H9 (cell line): ENCODE measurements around the gene GRID2. TPM values are rescaled to one million over a fixed set of nuclear protein-coding genes. Genes with fewer than 3 reads are reported as not detected.

Experiments used
- DNase-seq: peaks from one replicate; pipeline ENCODE4 v3.0.0-alpha.2; 2017
- H2AFZ ChIP-seq: one replicate; pipeline ENCODE4 v1.6.1; 2013; ENCODE audit warnings: mild to moderate bottlenecking, low read length, control low read depth, moderate library complexity
- H2AK5ac ChIP-seq: 2 replicates; pipeline ENCODE4 v1.6.1; 2013; ENCODE audit warnings: low read length, control low read depth, mixed read lengths; ENCODE audit not compliant: insufficient read length
- H2BK120ac ChIP-seq: one replicate; pipeline ENCODE4 v1.6.1; 2013; ENCODE audit warnings: low read depth, mild to moderate bottlenecking, low read length, control low read depth, inconsistent platforms; ENCODE audit not compliant: poor library complexity, severe bottlenecking
- H2BK12ac ChIP-seq: 2 replicates; pipeline ENCODE4 v1.6.1; 2013; ENCODE audit warnings: low read length, control low read depth, mixed read lengths, low read depth; ENCODE audit not compliant: insufficient read length
- H2BK15ac ChIP-seq: 2 replicates; pipeline ENCODE4 v1.6.1; 2013; ENCODE audit warnings: low read depth, low read length, control low read depth
- H2BK20ac ChIP-seq: one replicate; pipeline ENCODE4 v1.6.1; 2013; ENCODE audit warnings: low read depth, mild to moderate bottlenecking, low read length, control low read depth, inconsistent platforms; ENCODE audit not compliant: poor library complexity, severe bottlenecking
- H2BK5ac ChIP-seq: 2 replicates; pipeline ENCODE4 v1.6.1; 2013; ENCODE audit warnings: low read length, control low read depth, mixed read lengths; ENCODE audit not compliant: insufficient read length
- H3K14ac ChIP-seq: 2 replicates; pipeline ENCODE4 v1.6.1; 2013; ENCODE audit warnings: low read length, control low read depth; ENCODE audit not compliant: insufficient read depth
- H3K18ac ChIP-seq: 2 replicates; pipeline ENCODE4 v1.6.1; 2013; ENCODE audit warnings: low read depth, mild to moderate bottlenecking, mixed read lengths, low read length, control low read depth; ENCODE audit not compliant: insufficient read length
- H3K23ac ChIP-seq: 2 replicates; pipeline ENCODE4 v1.6.1; 2013; ENCODE audit warnings: low read length, control low read depth, mixed read lengths, low read depth; ENCODE audit not compliant: insufficient read length
- H3K23me2 ChIP-seq: 2 replicates; pipeline ENCODE4 v1.6.1; 2013; ENCODE audit warnings: low read depth, mild to moderate bottlenecking, mixed read lengths, low read length, control low read depth; ENCODE audit not compliant: insufficient read length, poor library complexity, severe bottlenecking
- H3K27ac ChIP-seq: 2 replicates; pipeline ENCODE4 v1.5.1; 2013; ENCODE audit warnings: low read length, control low read depth, mixed read lengths, low read depth; ENCODE audit not compliant: insufficient read length
- H3K27me3 ChIP-seq: 2 replicates; pipeline ENCODE4 v1.6.1; 2013; ENCODE audit warnings: low read length, control low read depth, inconsistent platforms; ENCODE audit not compliant: insufficient read depth
- H3K4ac ChIP-seq: 2 replicates; pipeline ENCODE4 v1.6.1; 2013; ENCODE audit warnings: low read depth, mild to moderate bottlenecking, control low read depth, inconsistent platforms, low read length, moderate library complexity
- H3K4me1 ChIP-seq: 2 replicates; pipeline ENCODE4 v1.6.1; 2013; ENCODE audit warnings: low read length, control low read depth, inconsistent platforms; ENCODE audit not compliant: insufficient read depth
- H3K4me2 ChIP-seq: 2 replicates; pipeline ENCODE4 v1.6.1; 2013; ENCODE audit warnings: low read length, control low read depth, mixed read lengths; ENCODE audit not compliant: insufficient read length, insufficient read depth
- H3K56ac ChIP-seq: 2 replicates; pipeline ENCODE4 v1.6.1; 2013; ENCODE audit warnings: low read depth, mild to moderate bottlenecking, mixed read lengths, low read length, control low read depth; ENCODE audit not compliant: insufficient read length
- H3K79me1 ChIP-seq: 2 replicates; pipeline ENCODE4 v1.6.1; 2013; ENCODE audit warnings: low read depth, mild to moderate bottlenecking, moderate library complexity, low read length, control low read depth, inconsistent platforms; ENCODE audit not compliant: insufficient read depth, poor library complexity, severe bottlenecking
- H3K79me2 ChIP-seq: 2 replicates; pipeline ENCODE4 v1.6.1; 2013; ENCODE audit warnings: low read length, control low read depth, inconsistent platforms; ENCODE audit not compliant: insufficient read depth
- H3K9ac ChIP-seq: 2 replicates; pipeline ENCODE4 v1.6.1; 2013; ENCODE audit warnings: low read length, control low read depth, mixed read lengths; ENCODE audit not compliant: insufficient read length; ENCODE audit errors: extremely low read depth
- H3K9me3 ChIP-seq: one replicate; pipeline ENCODE4 v1.6.1; 2013; ENCODE audit warnings: low read depth, low read length, inconsistent platforms; ENCODE audit not compliant: control insufficient read depth
- H3T11ph ChIP-seq: one replicate; pipeline ENCODE4 v1.6.1; 2013; ENCODE audit warnings: mild to moderate bottlenecking, low read length, control low read depth, inconsistent platforms
- H4K20me1 ChIP-seq: one replicate; pipeline ENCODE4 v1.6.1; 2013; ENCODE audit not compliant: control insufficient read depth, insufficient read length, insufficient read depth
- H4K5ac ChIP-seq: 2 replicates; pipeline ENCODE4 v1.6.1; 2013; ENCODE audit warnings: low read depth, mild to moderate bottlenecking, mixed read lengths, low read length, control low read depth; ENCODE audit not compliant: insufficient read length
- H4K8ac ChIP-seq: replicated peaks from 2 replicates; pipeline ENCODE4 v1.6.1; 2013; ENCODE audit warnings: low read length, control low read depth, mixed read lengths, low read depth; ENCODE audit not compliant: insufficient read length
- H4K91ac ChIP-seq: 2 replicates; pipeline ENCODE4 v1.6.1; 2013; ENCODE audit warnings: low read depth, mild to moderate bottlenecking, moderate library complexity, mixed read lengths, low read length, control low read depth; ENCODE audit not compliant: insufficient read length
- H3K27ac Mint-ChIP-seq, 3 experiments: 2 replicates in 2 of 3; 3 replicates in 1 of 3; pipeline ENCODE4 v1.8.0; 2020 to 2021; ENCODE audit warnings: mixed read lengths in 3 of 3, mild to moderate bottlenecking in 1 of 3, moderate library complexity in 1 of 3
- H3K27me3 Mint-ChIP-seq: 2 replicates; pipeline ENCODE4 v1.8.0; 2021; ENCODE audit warnings: low read depth, mild to moderate bottlenecking, moderate library complexity, mixed read lengths
- H3K36me3 Mint-ChIP-seq, 3 experiments: 2 replicates in 2 of 3; 3 replicates in 1 of 3; pipeline ENCODE4 v1.8.0; 2020 to 2021; ENCODE audit warnings: low read depth in 3 of 3, mixed read lengths in 3 of 3; ENCODE audit not compliant: insufficient read depth in 1 of 3
- H3K4me1 Mint-ChIP-seq, 2 experiments: 2 replicates each; pipeline ENCODE4 v1.8.0; 2020; ENCODE audit warnings: mixed read lengths in 2 of 2
- H3K4me3 Mint-ChIP-seq, 2 experiments: 2 replicates in 1 of 2; 3 replicates in 1 of 2; pipeline ENCODE4 v1.8.0; 2020 to 2021; ENCODE audit warnings: mild to moderate bottlenecking in 2 of 2, mixed read lengths in 2 of 2, moderate library complexity in 1 of 2
- H3K9me3 Mint-ChIP-seq, 2 experiments: 2 replicates in 1 of 2; 3 replicates in 1 of 2; pipeline ENCODE4 v1.8.0; 2020; ENCODE audit warnings: mild to moderate bottlenecking in 2 of 2, mixed read lengths in 2 of 2, moderate library complexity in 1 of 2
- CTCF ChIP-seq: fragments of 200-600 bp; sonication (generic); conservative IDR thresholded peaks from 3 replicates; pipeline ENCODE4 v1.8.0; 2021; ENCODE audit warnings: antibody characterized with exemption, mild to moderate bottlenecking
- WGBS: extraction: QIAGEN DNeasy Blood & Tissue Kit; methylation state at CpG from one replicate; pipeline ENCODE4 v1.1.7; 2013; ENCODE audit warnings: missing lambda C conversion rate, low lambda C conversion rate, mixed read lengths; ENCODE audit not compliant: insufficient read length; ENCODE audit errors: extremely low coverage; 5-methylcytosine and 5-hydroxymethylcytosine counted together
- total RNA-seq: library from RNA; stranded (reverse); gene quantifications from 2 replicates; pipeline ENCODE4 v1.2.1, GENCODE V29; 2021

Gene GRID2
- total RNA-seq, 1 experiment from 2014 or later, result 21.8 TPM

- DNase-seq, result no peak
- no peaks in the 10 kb centered on the region for H3K23me2 ChIP-seq
- H2BK15ac ChIP-seq, result no peak overlapping the region
- no peak overlapping the region for H4K8ac ChIP-seq
- Mint-ChIP-seq H3K36me3 (no peaks in the 10 kb centered on the region; a peak in 1 of 7 replicates), H3K27ac (no peak overlapping the region), H3K9me3 (no peaks in the 10 kb centered on the region), H3K4me1 (no peaks in the 10 kb centered on the region), H3K4me3 (no peak overlapping the region), H3K27me3 (no peaks in the 10 kb centered on the region)
- H4K5ac ChIP-seq, result no peak overlapping the region
- no peaks in the 10 kb centered on the region for H3K79me2 ChIP-seq
- no peak overlapping the region for H3K23ac ChIP-seq
- TF ChIP-seq CTCF, result no peak
- H2AK5ac ChIP-seq, result no peak overlapping the region
- H3K4me2 ChIP-seq, result no peak overlapping the region
- H3K9ac ChIP-seq, result no peak overlapping the region
- H3K18ac ChIP-seq, result no peak overlapping the region
- no peak overlapping the region for H2BK5ac ChIP-seq
- no peak overlapping the region for H2BK12ac ChIP-seq
- H4K91ac ChIP-seq, result no peak overlapping the region
- no peaks in the 10 kb centered on the region for H3K9me3 ChIP-seq
- no peaks in the 10 kb centered on the region for H3K79me1 ChIP-seq
- H3T11ph ChIP-seq, result no peak overlapping the region
- no peak overlapping the region for H2AFZ ChIP-seq
- H3K4me1 ChIP-seq, result no peaks in the 10 kb centered on the region
- no peak overlapping the region for H2BK120ac ChIP-seq
- no peak overlapping the region for H3K14ac ChIP-seq
- H3K56ac ChIP-seq, result no peak overlapping the region
- no CpG with 5 or more reads among the region's 2 CpGs for WGBS
- no peak overlapping the region for H3K4ac ChIP-seq
- no peaks in the 10 kb centered on the region for H3K27me3 ChIP-seq
- H3K27ac ChIP-seq, result no peak overlapping the region
- no peaks in the 10 kb centered on the region for H4K20me1 ChIP-seq
- no peak overlapping the region for H2BK20ac ChIP-seq
Observed at GRCh38 chr4:93384241-93384640, 1080.5 kb downstream of the GRID2 start.
